ENCODE measurements around the gene UBXN6.

DNA sequence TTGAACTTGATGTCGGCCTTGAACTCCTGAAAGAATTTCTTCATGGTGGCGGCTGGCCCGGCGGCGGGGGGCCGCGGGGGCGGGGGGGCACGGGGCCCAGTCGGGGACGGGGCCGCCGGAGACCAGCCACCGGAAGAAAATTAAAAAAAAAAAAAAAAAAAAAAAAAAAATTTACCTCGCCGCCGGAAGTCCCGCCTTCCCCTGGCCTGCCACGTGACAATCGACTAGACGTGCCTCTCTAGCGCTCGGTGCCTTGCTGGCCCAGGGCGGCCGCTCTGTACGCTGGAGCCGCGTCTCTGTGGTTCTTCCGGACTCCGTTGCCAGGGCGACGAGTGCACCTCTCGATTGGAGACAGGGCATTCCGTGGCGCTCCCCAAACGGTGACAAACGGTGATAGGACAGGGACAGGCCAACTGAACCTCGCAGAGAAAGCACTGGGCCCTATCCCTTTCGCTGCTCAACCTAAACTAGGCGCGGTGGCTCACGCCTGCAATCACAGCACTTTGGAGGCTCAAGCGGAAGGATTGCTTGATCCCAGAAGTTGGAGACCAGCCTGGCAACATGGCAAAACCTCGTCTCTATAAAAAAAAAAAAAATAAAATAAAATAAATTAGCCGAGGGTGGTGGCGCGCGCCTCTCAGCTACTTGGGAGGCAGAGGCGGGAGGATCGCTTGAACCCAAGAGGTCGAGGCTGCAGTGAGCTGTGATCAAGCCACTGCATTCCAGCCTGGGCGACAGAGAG is at the start of gene UBXN6:
- peak in 2 of 5 experiments; percentile 8 to 34 for TF ChIP-seq CTCF (IDR thresholded peaks at IDR 0.05 in 4 of 5, conservative IDR thresholded peaks at IDR 0.05 in 1 of 5)
- no peak for TF ChIP-seq POLR2A (IDR thresholded peaks at IDR 0.05)

Measured in gastrocnemius medialis (tissue), 4 donors.